GM12892 (cell line): Measurements from ENCODE around the gene CCR9.

ENCODE experiments used
- POLR2AphosphoS5 ChIP-seq: IDR thresholded peaks from 2 replicates; pipeline ENCODE4 v1.6.1; 2011; ENCODE audit warnings: low read depth, low read length, control low read depth
- TAF1 ChIP-seq: IDR thresholded peaks from 2 replicates; pipeline ENCODE4 v1.6.1; 2011; ENCODE audit warnings: low read depth, mild to moderate bottlenecking, control low read depth, low read length, borderline replicate concordance

DNA sequence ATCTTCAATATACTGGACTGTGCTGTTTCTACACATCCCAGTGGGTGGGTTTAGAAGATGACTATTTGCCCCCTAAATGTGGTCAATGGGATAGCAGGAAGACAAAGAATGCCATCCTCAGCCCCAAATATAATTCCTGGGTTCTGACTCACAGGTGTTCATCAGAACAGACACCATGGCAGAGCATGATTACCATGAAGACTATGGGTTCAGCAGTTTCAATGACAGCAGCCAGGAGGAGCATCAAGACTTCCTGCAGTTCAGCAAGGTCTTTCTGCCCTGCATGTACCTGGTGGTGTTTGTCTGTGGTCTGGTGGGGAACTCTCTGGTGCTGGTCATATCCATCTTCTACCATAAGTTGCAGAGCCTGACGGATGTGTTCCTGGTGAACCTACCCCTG lies 60.0 kb downstream of the CCR9 start:
- TF ChIP-seq POLR2AphosphoS5 (no peak), TAF1 (no peak)
